Astrocyte of the hippocampus (primary cell): ENCODE data around the gene ALKAL2.
A peak's percentile ranks its signal among the peaks of the same experiment; 100 is the strongest.

Experiments used
- DNase-seq: peaks from one replicate; pipeline ENCODE4 v3.0.0; 2011; ENCODE audit warnings: low read depth, low spot score

The ALKAL2 gene

DNA sequence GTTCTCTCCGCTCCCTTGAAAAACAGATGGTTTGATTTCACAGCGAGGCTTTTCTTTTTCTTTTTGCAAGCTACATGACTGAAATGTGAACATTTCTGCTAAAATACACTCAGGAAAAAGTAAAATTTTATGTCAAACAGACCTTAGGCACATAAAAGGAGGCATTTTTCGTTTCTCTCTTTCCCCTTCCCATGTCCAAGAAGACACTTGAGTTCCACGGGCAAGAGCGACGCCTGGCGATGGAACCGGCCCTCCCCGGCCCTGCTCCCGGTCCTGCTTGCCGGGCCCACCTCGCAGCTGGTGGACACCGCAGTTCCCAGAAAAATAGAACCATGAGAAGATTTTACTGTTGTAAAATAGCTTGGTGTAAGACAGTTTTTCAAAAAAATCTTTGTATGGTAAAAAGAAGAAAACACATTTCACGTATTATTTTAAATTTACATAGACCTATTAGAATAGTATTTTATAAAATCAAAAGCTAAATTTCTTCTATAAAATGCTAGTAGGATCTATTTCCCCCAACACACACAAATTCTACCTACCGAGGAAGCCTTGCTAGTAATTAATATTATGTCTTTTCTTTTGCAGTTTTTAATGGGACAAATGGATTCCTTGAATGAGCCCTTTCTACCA is 2.3 kb upstream of the ALKAL2 start:
- peak; percentile 86 for DNase-seq

DNA sequence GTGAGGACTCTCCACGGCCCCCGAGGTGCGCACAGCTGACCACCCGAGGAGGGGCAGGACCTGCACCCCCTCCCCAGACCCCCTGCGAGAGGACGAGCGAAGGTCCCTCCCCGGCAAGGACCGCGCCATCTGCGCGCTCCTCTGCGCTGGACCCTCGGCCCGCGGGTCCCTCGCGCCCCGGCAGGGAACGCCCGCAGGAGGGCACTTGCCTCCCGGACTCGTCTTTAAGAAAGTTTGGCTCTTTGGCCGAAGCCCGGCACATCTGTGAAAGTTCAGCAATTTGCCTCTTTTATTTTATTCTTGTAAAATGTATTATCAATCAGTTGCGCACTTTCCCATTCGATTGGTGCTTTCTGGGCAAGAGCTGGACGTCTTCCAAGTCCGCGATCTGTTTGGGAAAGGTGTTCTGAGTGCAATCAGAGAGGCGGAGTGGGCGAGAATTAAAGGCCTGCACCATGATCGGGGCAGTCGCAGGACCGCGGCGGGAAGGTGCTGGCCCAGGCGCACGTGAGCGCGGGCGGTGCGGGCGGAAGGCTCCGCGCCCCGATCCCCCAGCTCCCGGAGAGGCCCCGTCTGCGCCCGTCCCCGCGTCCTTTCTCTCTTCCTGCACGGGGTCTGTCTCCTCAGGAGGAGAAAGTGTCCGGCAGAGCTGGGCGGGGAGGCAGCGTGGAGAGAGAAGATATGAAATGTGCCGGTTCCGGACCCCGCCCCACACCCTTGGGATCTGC is 1.6 kb upstream of the ALKAL2 start:
- peak; percentile 44 for DNase-seq

DNA sequence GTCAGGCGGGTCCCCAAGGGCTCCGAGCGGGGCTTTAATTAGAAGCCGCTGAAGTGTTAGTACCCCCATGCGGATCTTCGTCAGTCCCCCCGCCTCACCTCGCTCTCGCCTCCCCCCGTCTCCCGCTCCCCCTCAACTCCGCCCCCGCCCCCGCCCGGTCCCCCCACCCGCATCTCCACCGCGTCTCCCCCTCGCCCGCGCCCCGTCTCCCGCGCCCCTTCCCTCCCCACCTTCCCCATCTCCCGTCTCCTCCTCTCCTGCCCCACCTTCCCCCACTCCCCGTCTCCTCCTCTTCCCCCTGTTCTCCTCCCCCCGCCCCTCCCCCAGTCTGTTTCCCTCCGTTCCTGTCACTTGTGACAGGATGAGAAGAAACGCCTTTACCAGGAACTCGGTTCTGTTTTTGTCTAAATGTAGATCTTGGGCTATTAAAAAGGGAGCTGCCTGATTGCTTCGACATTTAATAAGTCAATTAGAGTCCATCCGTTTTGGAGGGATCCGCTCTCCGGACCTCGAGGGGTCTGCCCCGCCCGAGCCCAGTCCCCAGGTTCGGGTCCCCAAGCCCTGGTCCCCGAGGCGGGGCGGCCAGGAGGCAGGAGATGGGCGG is 969 bp upstream of the ALKAL2 start:
- DNase-seq = no peak

DNA sequence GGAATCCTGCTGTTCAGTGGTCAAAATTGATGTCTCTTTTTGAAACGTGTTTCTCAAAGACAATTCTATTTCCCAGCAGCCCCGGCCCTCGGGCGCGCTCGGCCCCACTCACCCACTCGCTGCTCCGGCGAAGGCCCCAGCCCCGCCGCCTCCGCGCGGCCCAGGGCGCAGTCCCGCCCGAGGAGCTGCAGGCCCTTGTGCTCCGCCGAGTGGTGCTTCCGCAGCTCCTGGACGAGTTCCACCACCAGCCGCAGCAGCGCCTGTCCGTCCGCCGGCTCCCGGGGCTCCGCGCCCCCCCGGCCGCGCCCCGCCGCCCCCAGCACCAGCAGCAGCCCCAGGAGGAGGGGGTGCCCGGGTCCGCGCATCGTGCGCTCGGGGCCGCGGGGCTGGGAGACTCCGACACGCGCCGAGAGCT is 413 bp downstream of the ALKAL2 start:
- DNase-seq = peak; percentile 65

DNA sequence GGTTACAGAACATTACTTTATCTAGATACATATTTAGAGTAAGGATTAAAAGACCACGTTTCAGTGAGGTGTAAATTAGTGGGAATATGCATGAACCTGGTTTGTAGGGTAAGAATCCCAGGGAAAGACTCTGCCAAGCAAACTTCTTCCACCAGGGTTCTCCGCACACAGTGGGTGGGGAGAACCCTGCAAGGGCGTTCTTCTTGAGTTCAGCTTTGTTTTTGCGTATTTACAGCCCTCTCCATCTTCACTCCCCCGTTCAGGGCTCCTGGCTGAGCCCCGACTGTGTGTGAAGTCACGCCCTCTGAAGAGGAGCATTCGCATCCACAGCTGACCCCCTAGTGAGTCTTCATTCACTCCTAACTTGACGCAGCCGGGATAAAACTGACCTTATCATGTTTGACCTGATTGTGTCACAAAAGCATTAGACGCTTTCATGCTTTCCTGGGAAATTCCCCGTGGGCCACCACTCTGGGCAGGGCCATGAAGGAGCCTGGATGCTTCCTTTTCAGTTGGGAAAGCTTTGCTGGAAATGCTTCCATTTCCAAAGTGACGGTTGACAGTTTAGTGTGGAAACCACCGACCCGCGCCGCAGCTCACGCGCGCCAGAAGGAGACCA is 1.0 kb downstream of the ALKAL2 start:
- DNase-seq = no peak

DNA sequence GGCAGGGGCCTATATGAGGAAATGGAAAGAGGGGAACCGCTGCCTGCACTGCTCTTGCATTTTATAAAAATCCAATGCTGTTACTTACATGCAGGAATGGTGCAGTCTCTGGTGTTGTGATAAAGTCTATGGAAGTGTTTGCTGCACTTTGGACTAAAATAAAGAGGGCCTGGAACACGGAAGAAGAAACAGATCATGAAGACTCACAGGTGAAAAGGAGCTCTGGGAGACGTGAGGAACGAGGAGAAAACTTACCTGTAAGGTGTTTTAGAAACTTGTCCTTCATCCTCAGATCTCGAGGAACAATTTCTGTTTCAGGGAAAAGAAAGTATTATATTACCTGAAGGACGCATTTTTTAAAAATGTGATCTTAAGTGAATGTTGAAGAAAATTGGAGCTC is 1.9 kb downstream of the ALKAL2 start:
- no peak for DNase-seq

DNA sequence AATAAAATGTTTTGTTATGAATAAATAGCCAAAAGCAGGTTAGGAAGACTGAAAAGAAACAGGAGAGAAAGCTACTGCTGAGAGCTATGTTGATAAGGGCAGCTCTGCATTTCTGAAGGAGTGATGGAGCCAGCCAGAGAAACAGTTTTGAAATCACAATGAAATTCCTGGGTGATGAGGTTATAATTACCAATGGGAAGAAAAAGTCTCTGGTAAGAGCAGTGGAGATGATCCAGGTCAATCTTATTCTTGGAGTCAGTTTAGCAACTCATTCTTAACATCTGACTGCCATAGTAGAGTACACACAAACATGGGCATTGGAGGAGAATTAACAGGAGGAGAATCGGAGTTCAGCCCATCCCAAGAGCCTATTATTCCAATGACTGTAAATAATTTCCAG is 2.4 kb downstream of the ALKAL2 start:
- DNase-seq = peak; percentile 73

DNA sequence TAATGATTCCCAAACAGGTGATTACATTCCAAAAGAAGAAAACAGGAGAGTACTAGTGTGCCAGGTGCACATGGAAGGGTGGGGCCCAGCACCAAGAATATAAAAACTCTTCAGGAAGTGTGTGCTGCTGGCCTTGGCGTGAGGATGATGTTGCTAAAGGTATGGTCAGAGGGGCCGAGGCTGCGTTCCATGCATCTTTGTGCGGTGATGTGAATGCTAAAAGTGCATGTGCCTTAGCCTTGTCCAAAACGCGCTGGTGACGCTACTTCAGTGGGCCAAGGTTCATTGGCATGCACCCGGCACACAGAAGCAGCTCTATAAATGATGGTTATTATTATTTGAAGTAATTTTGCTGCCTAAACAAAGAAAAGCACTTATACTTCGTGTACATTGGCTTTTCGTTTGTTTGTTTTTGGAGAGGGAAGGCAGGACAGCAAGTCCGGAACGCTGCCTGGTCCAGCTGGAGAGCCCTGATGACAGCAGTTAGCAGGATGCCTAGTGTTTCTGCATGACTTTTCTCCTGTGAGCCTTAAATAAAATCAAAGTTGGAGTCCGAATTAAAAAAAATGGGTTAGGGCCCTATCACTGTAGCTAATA is 2.9 kb downstream of the ALKAL2 start:
- DNase-seq = no peak

DNA sequence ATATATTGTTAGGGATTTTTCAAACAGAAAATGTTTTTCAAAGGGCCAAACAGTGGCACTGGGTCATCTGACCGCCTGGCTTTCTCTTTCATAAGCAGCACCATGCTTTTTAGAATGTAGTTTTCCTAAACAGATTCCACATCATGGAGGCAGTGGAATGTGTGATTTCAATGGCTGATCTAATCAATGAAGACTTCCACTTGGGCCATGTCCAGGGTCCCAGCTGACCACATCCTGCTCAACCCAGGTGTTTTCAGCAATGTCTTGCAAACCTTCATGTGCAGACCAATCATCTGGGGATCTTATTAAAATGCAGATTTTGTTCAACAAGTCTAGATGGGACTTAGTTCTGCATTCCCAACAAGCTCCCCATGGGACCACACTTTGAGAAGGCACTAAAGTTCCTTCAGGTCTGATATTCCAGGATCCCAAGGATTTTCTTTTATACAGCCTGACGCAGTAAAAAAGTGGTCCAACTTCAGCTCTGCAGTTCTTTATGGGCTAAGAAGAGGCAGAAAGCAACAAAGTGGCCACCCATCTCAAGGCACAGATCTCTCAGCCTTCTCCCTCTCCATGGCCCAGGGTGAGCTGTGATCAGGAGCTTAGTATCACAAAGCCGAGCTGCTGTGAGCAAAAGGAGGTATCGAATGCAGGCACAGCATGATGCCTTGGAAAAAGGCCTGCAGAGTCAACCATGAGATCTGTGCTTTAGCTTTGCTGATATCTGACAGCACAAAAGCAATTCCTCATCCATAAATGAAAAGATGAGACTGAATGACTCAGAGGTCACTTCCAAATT is 3.7 kb downstream of the ALKAL2 start:
- peak; percentile 29 for DNase-seq

DNA sequence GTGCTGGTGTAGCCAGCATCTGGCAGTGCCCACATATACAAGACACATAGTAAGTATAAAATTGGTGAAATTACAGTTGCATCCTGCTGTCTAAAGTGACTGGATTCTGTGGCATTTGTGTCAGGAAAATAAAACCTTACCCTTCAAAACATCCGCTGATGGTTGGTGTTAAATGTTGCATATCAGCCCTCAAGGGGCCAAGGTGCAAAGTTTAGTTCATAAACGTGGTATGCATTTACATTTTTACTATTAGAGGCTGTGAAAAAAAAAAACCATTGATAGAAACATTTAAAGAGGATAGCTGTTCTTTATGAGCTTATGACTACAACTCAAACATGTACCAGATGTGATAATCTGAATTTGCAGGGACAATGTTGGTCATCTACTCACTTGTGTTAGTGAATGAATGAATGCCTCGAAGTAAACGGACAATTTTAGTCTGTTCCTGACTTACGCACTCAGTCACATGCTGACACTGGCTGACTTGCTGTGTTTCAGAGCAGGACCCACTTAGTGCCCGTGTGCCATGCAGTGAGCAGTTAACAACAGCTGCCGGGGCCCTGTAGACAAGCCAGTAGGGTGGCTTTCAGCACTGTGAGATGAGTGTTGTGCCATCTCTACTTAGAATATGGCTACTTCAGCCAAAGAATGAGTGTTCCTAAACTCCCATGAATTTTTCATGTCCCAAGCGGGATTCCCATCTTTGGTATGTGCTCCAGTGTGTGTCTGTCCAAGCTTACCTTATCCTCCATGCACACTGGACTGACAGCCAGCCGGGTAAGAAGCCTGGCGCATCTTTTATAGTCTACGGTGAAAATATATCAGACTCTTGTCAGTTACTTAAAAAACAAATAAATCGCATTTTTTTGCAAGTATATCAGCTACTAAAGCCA is 5.3 kb downstream of the ALKAL2 start:
- DNase-seq = no peak

DNA sequence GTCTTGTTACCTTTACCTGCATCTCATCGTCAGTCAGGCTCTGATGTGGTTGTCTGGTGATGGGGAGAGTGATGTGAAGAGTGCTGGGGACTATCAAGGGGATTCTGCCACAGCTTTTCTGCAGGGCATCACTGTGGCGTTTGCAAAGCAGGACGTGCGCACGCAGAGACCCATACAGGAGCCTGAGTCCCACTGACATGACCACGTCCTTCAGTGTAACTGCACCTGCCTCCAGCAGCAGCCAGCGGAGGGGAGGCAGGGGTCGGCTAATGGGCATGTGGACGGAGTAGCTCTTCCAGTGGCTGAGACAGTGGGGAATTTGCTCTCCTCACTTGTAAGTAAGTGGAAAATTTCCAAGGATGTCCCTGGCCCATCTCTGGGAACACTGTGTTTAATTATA is 6.5 kb downstream of the ALKAL2 start:
- DNase-seq = no peak

DNA sequence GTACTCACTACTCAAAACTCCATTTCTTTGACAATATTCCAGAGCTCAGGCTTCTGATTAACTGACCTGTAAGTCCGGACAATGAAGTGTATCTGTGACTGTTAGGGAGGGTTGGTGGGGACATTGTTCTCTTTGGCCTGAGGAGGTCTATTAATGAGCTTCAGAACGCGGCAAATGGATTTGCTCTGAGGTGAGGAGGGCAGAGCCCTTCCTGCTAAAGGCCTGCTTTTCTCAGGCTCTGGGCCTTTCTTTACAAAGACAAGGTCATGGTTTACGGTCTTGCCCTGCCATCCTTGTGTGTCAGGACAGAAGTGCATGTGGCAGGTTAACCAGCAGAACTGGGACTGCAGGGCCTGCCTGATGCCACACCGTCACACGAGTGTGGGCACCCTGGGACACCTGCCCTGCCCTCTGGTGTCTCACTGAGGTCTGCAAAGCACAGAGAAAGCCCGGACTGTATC is 7.2 kb downstream of the ALKAL2 start:
- DNase-seq = no peak

DNA sequence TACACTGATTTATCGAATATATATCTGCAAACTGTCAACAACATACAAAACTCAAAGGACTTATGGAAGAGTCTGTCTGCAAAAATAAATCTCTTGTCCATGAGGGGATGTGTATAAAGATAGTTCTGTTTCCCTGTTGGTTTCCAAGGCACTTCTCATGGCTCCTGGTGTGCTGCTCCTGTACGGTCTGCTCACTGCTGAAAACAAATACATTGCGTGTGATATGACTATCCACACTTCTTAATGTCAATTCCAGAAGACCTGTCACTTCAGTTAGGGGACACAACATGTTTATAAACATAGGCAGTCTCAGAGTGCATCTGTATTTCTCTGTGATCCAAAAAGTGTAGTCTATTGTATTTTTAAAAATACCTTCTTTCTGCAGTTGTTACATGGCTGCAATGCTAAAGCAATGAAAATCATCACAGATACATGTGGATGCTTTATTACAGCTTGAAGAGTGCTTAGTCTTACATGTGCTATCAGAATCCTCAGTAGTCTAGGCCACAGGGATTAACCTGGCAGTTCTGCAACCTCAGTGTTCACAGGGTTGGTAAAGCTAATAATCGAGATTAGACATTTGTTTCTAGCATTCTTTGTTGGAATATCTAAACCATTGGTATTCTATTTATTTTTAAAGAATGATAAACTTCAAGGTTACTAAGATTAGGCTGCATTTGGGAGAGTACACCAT is 7.8 kb downstream of the ALKAL2 start:
- no peak for DNase-seq

DNA sequence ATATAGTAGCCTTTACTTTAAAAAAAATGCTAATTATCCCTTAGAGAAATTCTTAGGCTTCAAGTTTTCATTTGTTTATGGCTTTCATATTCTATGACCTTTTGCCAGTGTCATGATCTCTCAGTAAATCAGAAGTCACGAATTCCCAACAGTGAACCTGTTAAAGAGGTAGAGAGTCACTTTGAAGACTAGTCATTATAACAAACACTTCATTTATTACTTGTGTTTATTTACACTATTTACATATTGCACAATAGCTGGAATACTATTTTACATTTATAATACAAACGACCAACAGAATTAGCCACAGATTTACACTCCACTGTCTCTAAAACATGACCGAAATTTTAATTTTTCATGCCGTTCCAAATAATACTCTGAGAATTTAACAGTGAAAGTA is 8.5 kb downstream of the ALKAL2 start:
- no peak for DNase-seq

DNA sequence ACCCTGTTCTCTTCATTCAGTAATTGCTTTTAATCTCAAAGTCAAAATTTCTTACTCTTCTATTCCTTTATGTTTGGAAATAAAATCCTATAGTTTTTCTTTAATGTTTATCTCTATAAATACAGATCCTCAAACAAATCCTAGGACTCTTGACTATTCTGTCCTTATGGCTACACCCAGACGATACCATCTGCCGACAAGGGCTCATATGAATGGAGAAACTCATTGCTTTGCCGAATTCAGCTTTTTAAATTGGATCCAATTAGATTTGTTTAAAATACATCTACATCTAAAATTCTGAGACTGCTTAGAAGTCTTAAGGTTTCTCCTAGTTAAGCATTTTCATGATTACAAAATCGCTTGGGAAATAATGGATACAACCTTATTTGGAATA is 9.0 kb downstream of the ALKAL2 start:
- no peak for DNase-seq

DNA sequence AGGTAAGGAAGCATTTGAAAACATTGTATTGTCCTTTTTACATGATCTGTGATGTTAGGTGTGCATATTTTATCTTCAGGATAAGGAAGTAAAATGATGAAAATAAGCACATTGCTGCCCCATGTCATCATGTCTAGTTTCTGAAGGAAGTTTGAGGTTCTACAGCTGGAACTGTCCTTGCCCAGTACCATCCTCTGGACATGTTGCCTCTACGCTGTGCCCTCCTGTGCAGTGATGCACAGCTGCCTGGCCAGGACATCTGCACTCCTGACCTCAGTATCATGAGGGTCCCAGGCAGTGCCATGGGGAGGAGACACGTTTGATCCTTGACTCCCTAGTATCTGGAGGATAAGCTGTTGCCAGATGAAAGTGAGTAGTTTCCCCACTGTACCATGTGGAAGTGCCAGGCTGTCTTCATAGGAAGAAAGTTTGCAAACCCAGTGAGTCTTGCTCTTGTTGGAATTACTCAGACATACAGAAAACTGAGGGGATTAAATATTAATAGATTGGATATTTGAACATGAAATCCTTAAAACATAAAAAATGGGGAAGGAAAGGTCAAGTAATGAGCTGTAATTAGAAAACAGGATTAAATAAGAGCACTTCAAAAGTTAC is 9.5 kb downstream of the ALKAL2 start:
- no peak for DNase-seq

DNA sequence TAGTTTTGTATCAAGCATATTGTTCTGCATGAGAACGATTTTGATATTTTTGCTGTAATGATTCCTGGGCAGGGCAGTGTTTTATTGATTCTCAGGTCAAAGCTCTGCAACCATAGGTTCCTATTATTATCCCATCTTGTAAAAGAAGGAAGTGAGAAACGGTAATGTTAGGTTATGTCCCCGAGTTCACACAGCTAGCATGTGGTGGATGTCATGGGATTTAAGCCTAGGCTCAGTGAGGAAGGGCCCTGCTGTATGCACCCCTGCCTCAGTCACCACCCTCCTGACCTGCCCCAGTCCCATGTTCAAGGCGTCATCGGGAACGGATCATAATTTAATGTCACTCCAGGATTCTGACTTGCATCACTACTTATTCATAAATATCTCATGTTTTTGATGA is 12.4 kb downstream of the ALKAL2 start:
- no peak for DNase-seq

DNA sequence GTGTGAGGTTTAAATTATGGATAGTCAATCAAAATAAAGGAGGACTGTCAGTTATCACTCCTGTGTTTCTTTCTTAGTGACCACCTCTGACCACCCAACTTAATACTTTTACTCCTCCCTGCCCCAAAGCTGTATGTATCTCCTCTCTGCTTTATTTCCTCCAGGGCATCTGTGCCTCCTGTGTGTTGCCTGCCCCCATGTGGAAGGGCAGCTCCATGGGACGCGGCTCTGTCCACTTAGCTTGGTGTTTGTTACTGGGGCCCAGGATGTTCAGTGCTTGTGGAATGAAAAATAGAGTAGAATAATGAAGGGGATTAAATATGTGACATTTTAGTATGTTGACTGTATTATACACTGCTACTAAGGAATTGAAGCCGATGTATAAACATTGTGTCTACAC is 13.4 kb downstream of the ALKAL2 start:
- DNase-seq = no peak

DNA sequence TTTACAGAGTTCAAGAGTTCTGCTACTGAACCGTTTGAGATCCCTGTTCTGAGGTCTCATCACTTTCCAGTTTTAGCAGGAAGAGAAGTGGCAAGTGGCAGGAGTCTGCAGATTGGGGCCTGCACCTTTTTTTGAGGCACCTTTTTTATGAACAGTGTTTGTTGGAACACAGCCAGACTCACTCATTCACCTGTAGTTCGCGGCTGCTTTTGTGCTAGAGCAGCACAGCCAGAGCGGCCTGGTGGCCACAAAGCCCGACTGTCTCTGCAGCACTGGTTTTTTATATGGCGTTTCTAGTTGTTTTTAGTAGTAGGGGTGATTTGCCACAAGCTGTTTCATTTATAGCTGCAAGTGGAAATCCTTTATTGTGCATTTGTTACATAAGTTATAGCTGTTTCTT is 14.6 kb downstream of the ALKAL2 start:
- no peak for DNase-seq
